GM19043 (cell line): Measurements from ENCODE around the gene NDUFA8.

Experiments used
- ATAC-seq: cut with Tn5 transposase; IDR thresholded peaks from one replicate; pipeline ENCODE4 v1.9.1; 2021; ENCODE audit warnings: low read depth; ENCODE audit not compliant: unreplicated experiment

The NDUFA8 gene

GRCh38 chr9:122159026-122159924, at the start of gene NDUFA8, which contains the start of gene MORN5:
NDUFA8 (minus strand) TSS chr9:122159779; CDS start chr9:122159677, 102 bp downstream.
MORN5 (plus strand) TSS chr9:122159908; CDS start chr9:122159973, 65 bp downstream.
- ATAC-seq, result peak; percentile 96

DNA sequence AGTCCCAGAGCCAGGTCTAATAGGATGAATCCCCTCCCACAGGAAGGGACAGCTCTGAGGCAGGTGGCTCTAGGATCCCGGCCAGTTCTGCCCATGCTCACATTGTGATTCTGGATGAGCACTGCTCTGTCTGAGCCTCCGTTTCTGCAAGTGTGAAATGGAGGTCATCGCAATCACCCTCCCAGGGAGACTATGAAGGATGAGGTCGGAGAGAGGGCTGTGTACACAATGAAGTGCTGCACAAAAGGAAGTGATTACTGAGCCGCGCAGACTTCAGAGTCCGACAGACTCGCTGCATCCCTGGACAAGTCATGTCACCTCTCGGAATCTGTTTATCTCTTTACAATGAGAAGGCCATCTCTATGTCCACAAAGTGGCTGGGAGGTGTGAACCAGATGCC, 47.5 kb upstream of the NDUFA8 start:
- no peak for ATAC-seq

- ATAC-seq, result no peak
Measured at GRCh38 chr9:122206118-122207046, 46.8 kb upstream of the NDUFA8 start.

- ATAC-seq, result no peak
Measured at GRCh38 chr9:122205176-122205575, 45.6 kb upstream of the NDUFA8 start.

DNA sequence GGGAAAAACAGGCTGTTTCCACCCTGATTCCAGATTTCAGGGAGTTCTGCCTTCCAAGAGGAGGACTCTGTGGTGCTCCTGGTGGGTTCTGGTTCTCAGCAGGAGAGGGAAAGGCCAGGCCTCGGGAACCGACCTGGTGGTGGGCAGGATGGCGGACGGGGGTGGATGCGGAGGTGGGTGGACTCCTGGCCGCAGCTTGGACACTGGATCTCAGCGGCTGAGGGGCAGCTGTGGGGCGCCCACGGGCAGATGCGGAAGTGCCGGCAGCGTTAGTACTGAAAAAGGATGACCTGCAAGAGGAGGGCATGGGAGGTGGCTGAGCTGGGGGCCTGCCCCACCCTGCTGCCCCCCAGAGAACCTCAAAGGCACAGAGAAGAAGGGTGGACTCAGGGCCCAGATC, 44.9 kb upstream of the NDUFA8 start:
- ATAC-seq, result no peak

GRCh38 chr9:122204055-122204454, 44.5 kb upstream of the NDUFA8 start:
- ATAC-seq, result no peak

- ATAC-seq, result no peak
Measured at GRCh38 chr9:122202111-122202510, 42.5 kb upstream of the NDUFA8 start.

- ATAC-seq, result no peak
Measured at GRCh38 chr9:122201641-122202040, 42.1 kb upstream of the NDUFA8 start.

DNA sequence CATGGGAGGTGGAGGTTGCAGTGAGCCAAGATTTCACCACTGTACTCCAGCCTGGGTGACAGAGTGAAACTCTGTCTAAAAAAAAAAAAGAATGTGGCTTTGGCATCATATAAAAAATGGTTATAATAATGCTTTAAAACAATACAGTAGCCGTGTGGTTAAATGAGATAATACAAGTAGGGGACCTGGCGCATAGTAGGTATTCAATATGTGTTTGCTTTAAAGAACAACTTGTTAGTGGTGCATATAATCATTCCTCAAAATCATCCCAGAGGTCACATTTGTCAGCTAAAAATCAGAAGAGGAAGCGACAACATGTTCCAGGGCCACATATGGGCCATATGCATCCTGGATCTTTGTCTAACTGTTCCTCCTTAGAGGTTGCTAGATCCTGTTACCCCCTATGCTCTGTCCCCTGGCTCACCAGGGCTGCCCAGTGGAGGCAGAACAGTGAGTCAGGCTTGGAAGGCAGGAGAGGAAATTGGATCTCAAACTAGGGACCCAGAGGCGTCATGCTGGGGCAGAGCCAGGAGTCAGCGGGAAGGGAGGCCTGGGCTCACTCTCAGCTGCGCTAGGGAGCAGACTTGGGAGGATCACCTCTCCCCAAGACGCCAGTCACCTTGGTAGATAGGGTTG, 41.5 kb upstream of the NDUFA8 start:
- ATAC-seq, result no peak

- no peak for ATAC-seq
Measured at GRCh38 chr9:122197882-122198281, 38.3 kb upstream of the NDUFA8 start.

DNA sequence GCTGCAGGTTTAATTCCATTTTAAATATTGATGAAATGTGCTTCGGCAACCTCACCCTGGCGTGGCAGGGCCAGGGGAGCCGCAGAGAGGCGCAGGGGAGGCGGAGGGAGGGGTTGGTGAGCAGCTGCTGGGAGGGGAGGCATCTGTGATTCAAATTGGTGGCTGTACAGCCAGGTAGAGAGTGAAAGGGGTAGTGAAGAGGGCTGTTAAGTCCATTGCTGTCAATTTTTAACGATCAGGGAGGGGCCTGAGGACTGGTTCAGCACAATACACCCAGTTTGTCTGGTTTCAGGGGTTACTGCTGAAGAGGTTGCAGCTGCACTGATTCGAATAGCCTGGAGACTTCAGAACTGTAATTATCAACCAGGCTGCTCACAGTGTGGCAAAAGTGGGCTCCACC, 37.8 kb upstream of the NDUFA8 start:
- no peak for ATAC-seq

DNA sequence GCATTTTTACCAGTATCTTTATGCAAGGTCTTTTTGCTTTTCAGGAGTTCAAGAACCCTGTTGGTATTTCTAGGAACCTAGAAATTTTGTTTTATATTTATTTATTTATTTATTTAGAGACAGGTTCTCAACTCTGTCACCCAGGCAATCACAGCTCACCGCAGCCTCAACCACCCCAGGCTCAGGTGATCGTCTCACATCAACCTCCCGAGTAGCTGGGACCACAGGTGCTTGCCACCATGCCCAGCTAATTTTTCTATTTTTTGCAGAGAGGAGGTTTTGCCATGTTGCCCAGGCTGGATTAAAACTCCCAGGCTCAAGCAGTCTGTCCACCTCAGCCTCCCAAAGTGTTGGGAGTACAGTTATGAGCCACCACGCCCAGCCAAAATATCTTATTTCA, 36.3 kb upstream of the NDUFA8 start:
- ATAC-seq, result no peak

DNA sequence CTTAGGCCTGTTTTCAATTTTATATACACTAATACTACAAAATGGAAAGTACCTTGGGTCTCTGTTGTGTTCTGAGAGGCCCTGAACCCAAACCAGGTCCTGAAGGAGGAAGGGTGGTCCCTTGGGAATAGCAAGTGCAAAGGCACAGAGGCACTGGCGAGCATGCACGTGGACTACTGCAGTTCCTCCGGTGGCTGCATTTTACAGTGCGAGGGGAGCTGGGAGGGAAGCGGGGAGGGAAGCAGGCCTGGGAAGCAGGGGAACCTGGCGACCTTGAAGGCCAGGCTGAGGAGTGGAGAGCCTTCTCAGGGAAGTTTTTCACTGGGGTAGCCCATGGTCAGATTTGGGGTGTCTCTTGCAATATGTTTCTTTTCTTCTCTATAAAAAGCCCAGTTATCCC, 34.1 kb upstream of the NDUFA8 start:
- ATAC-seq, result no peak

GRCh38 chr9:122192914-122193525, 33.4 kb upstream of the NDUFA8 start:
- no peak for ATAC-seq

DNA sequence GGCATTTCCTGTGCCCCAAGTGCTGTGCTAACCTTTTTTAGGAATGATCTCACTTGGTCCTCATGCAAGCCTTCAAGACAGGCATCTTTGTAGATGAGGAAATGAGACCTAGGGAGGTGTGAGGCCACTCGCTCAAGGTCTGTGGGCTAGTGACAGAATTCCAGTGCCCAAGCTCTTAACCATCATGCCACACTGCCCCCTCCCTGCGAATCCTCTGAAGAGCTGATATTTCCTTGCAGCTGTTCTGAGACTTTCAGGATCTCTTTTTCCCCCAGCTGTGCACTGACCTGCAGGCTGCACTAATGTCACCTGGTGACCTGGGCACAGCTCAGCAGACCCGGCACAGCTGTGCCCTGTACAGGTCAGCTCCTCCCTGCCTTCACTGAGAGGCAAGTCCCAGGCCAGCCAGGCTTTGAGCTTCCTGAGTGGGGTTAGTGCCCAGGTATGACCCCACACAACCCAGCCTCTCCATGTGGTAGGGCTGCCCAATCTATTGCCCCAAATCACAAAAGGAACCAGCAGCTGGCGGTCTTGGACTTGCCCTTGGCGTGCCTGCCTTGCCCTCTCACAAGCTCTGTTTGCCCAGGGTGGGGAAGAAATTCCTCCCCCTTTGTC, 32.8 kb upstream of the NDUFA8 start:
- ATAC-seq, result no peak

GRCh38 chr9:122191584-122191983, 32.0 kb upstream of the NDUFA8 start:
- ATAC-seq, result no peak

- no peak for ATAC-seq
Measured at GRCh38 chr9:122190597-122191381, 31.2 kb upstream of the NDUFA8 start.

GRCh38 chr9:122188369-122188768, 28.8 kb upstream of the NDUFA8 start:
- no peak for ATAC-seq

GRCh38 chr9:122186777-122187470, 27.3 kb upstream of the NDUFA8 start:
- ATAC-seq, result no peak
